ENCODE data around the gene SPAG16. TPM values are rescaled to one million over a fixed set of nuclear protein-coding genes. Genes with fewer than 3 reads are reported as not detected.

Gene SPAG16
- total and polyA plus RNA-seq, 4 donors: 8.7 to 90.6 (median 21.6) TPM

DNA sequence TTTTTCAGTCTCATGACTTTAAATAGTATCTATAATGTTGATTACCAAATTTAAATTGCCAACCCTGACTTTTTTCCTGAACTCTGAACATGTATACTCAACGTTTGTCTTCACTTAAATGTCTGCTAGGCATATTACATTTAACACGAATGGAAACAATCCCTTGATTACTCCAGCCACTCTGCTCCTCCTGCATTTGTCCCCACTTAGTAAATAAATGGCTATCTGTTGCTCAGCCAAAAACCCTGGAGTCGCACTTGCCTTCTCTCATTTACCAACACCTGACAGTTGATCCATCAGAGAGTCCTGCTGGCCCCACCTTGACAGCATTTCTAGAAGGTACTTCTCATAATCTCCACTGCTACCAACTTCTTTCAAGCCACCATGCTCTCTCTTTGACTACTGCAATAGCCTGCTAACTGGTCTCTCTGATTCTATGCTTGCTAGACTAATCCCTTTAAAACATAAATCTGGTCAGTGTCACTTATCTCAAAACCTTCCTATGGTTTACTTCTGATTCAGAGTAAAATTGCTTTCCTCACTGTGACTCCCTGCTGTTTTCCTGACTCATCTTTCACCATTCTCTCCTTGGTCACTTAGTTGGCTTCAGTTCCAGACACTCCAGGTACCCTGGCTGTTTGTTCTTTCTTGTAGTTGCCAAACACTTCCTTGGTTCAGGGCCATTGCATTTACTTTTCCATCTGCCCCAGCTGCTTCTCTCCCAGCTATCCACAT is 31.9 kb downstream of the SPAG16 start:
- WGBS, 2 donors: 92 to 94% methylated on average over 3 of the region's 3 CpGs
- Histone ChIP-seq H3K9ac (ENCODE audit: insufficient read depth in 1 of 2, low read length in 2 of 2) (no peak overlapping the region), H3K4me1 (ENCODE audit: control insufficient read depth in 5 of 5, insufficient read depth in 5 of 5, low read length in 5 of 5) (no peaks in the 10 kb centered on the region), H3K4me3 (no peak overlapping the region), H3K9me3 (ENCODE audit: control insufficient read depth in 4 of 4, insufficient read depth in 3 of 4, low read length in 3 of 4) (no peaks in the 10 kb centered on the region), H3K27ac (ENCODE audit: low read depth in 1 of 2, low read length in 1 of 2) (no peak overlapping the region), H3K36me3 (ENCODE audit: control insufficient read depth in 4 of 4, insufficient read depth in 4 of 4, low read length in 4 of 4) (peaks cover 0 to 21% (median 11%) of the 10 kb centered on the region in 4 donors), H3K27me3 (ENCODE audit: control insufficient read depth in 3 of 3, insufficient read depth in 3 of 3, low read length in 2 of 3) (no peaks in the 10 kb centered on the region)
- ATAC-seq (ENCODE audit: insufficient read depth, low FRiP score) (no peak), DNase-seq (no peak)
- no peak for TF ChIP-seq CTCF (IDR thresholded peaks at IDR 0.05; ENCODE audit: control extremely low read depth, extremely low read depth)

DNA sequence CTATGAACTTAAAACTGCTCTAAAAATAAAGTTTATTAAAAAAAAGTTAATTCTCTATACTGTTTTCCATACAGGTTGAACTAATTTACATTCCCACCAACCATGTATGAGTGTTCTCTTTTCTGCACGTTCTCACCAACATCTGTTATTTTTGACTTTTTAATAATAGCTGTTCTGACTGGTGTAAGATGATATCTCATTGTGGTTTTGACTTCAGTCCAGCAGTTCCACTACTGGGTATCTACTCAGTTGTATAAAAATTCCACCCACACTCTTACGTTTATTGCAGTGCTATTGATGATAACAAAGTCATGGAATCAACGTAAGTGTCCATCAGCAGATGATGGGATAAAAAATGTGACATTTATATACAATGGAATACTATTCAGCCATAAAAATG is 33.7 kb downstream of the SPAG16 start:
- WGBS, 2 donors: 77 to 80% methylated on average over 3 of the region's 3 CpGs
- peaks cover 0 to 25% (median 14%) of the 10 kb centered on the region in 4 donors for H3K36me3 ChIP-seq (ENCODE audit: control insufficient read depth in 4 of 4, insufficient read depth in 4 of 4, low read length in 4 of 4)
- no peaks in the 10 kb centered on the region for H3K9me3 ChIP-seq (ENCODE audit: control insufficient read depth in 4 of 4, insufficient read depth in 3 of 4, low read length in 3 of 4)
- no peak for DNase-seq
- ATAC-seq (ENCODE audit: insufficient read depth, low FRiP score): no peak
- H3K27ac ChIP-seq (ENCODE audit: low read depth in 1 of 2, low read length in 1 of 2): no peak overlapping the region
- no peak overlapping the region for H3K9ac ChIP-seq (ENCODE audit: insufficient read depth in 1 of 2, low read length in 2 of 2)
- no peak overlapping the region for H3K4me3 ChIP-seq
- H3K4me1 ChIP-seq (ENCODE audit: control insufficient read depth in 5 of 5, insufficient read depth in 5 of 5, low read length in 5 of 5): no peaks in the 10 kb centered on the region
- H3K27me3 ChIP-seq (ENCODE audit: control insufficient read depth in 3 of 3, insufficient read depth in 3 of 3, low read length in 2 of 3): no peaks in the 10 kb centered on the region
- TF ChIP-seq CTCF (IDR thresholded peaks at IDR 0.05; ENCODE audit: control extremely low read depth, extremely low read depth): no peak

DNA sequence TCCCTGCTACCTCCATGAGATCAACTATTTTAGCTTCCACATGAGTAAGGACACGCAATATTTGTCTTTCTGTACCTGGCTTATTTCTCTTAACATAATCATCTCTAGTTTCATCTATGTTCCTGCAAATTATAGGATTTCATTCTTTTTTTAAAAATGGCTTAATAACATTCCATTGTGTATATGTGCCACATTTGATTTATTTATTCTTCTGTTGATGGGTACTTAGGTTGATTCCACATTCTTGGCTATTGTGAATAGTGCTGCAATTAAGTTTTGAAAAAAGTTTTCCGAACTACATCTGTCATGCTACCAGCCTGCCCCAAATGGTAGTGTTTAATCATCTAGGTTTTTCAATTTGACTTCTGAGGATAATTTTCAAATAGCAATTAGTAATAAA is 36.3 kb downstream of the SPAG16 start:
- no peak overlapping the region for H3K4me3 ChIP-seq
- peaks cover 0 to 22% (median 13%) of the 10 kb centered on the region in 4 donors for H3K36me3 ChIP-seq (ENCODE audit: control insufficient read depth in 4 of 4, insufficient read depth in 4 of 4, low read length in 4 of 4)
- no peaks in the 10 kb centered on the region for H3K27me3 ChIP-seq (ENCODE audit: control insufficient read depth in 3 of 3, insufficient read depth in 3 of 3, low read length in 2 of 3)
- no peaks in the 10 kb centered on the region for H3K9me3 ChIP-seq (ENCODE audit: control insufficient read depth in 4 of 4, insufficient read depth in 3 of 4, low read length in 3 of 4)
- DNase-seq (no peak), ATAC-seq (ENCODE audit: insufficient read depth, low FRiP score) (no peak)
- H3K4me1 ChIP-seq (ENCODE audit: control insufficient read depth in 5 of 5, insufficient read depth in 5 of 5, low read length in 5 of 5): no peaks in the 10 kb centered on the region
- TF ChIP-seq CTCF (IDR thresholded peaks at IDR 0.05; ENCODE audit: control extremely low read depth, extremely low read depth): no peak
- H3K9ac ChIP-seq (ENCODE audit: insufficient read depth in 1 of 2, low read length in 2 of 2): no peak overlapping the region
- WGBS, 2 donors: 91 to 95% methylated on average over 2 of the region's 2 CpGs
- H3K27ac ChIP-seq (ENCODE audit: low read depth in 1 of 2, low read length in 1 of 2): no peak overlapping the region

All from lung (tissue), 12 donors.